K562 (cell line): Measurements from ENCODE around the gene HSP90AA1. TPM values are rescaled to one million over a fixed set of nuclear protein-coding genes. Genes with fewer than 3 reads are reported as not detected.

Experiments
- ARID2 ChIP-seq: fragments of 450-650 bp; IDR thresholded peaks from 2 replicates; pipeline ENCODE4 v1.6.1; 2017; ENCODE audit warnings: antibody characterized with exemption, mild to moderate bottlenecking
- DNMT1 ChIP-seq: fragments of 450-650 bp; IDR thresholded peaks from 2 replicates; pipeline ENCODE4 v1.6.1; 2016; ENCODE audit warnings: antibody characterized with exemption, mild to moderate bottlenecking
- ELF1 ChIP-seq: fragments of 200-800 bp; sonication (Bioruptor generic); IDR thresholded peaks from 2 replicates; pipeline ENCODE4 v1.6.1; 2016; ENCODE audit warnings: missing genetic modification characterization, missing compliant biosample characterization
- L3MBTL2 ChIP-seq: fragments of 450-650 bp; IDR thresholded peaks from 2 replicates; pipeline ENCODE4 v1.6.1; 2016; ENCODE audit warnings: mild to moderate bottlenecking, moderate library complexity
- LEF1 ChIP-seq: fragments of 450-650 bp; IDR thresholded peaks from 2 replicates; pipeline ENCODE4 v1.6.1; 2016; ENCODE audit warnings: mild to moderate bottlenecking
- NR2C1 ChIP-seq, 2 experiments: fragments of 450-650 bp; IDR thresholded peaks; 2 replicates each; pipeline ENCODE4 v1.6.1; 2017; ENCODE audit warnings: mild to moderate bottlenecking in 2 of 2, antibody characterized with exemption in 1 of 2, inconsistent platforms in 1 of 2, missing compliant biosample characterization in 1 of 2, missing genetic modification characterization in 1 of 2
- NRF1 ChIP-seq, 2 experiments: fragments of 450-650 bp; IDR thresholded peaks in 1 of 2; conservative IDR thresholded peaks in 1 of 2; 2 replicates each; pipeline ENCODE4 v1.6.1; 2014; ENCODE audit warnings: mild to moderate bottlenecking in 2 of 2
- REST ChIP-seq, 2 experiments: fragments of 450-650 bp; formaldehyde crosslinking in 1 of 2; IDR thresholded peaks; 2 replicates each; pipeline versions ENCODE4 v1.4.0 to v1.6.1; 2014 to 2020; ENCODE audit warnings: mild to moderate bottlenecking in 2 of 2, borderline replicate concordance in 1 of 2, low read depth in 1 of 2
- SMC3 ChIP-seq: conservative IDR thresholded peaks from 2 replicates; pipeline ENCODE4 v1.6.1; 2011; ENCODE audit warnings: low read depth, low read length, improper control_type of control experiment; ENCODE audit not compliant: insufficient read depth
- SRF ChIP-seq, 2 experiments: fragments of 250-450, 450-650 bp in 1 of 2; sonication (Bioruptor Pico) in 1 of 2; sonication (generic) in 1 of 2; formaldehyde crosslinking; IDR thresholded peaks; 2 replicates each; pipeline versions ENCODE4 v1.5.0 to v1.5.1; 2020 to 2022; ENCODE audit warnings: mild to moderate bottlenecking in 1 of 2, missing genetic modification reagents in 1 of 2
- TARDBP ChIP-seq: fragments of 450-650 bp; IDR thresholded peaks from 2 replicates; pipeline ENCODE4 v1.6.1; 2016
- ZMIZ1 ChIP-seq, 2 experiments: fragments of 150-350 bp in 1 of 2; IDR thresholded peaks; 2 replicates each; pipeline ENCODE4 v1.6.1; 2012 to 2016; ENCODE audit warnings: low read depth in 2 of 2, low read length in 2 of 2, mild to moderate bottlenecking in 1 of 2, moderate library complexity in 1 of 2
- polyA plus RNA-seq, 8 experiments: library from polyadenylated mRNA; depleted of rRNA in 4 of 8; stranded (reverse) in 5 of 8; unstranded in 3 of 8; fragments of >200 nt; fragmentation: Nextera tagmentation in 2 of 8; fragmentation: Illumina TruSeq in 1 of 8; extraction: Ambion mirVana in 2 of 8; extraction: Trizol in 1 of 8; gene quantifications; 2 replicates each; pipeline versions ENCODE4 v1.2.1 to v1.2.3, GENCODE V29; 2011 to 2014; ENCODE audit warnings: inconsistent platforms in 1 of 8, missing spikeins in 1 of 8
- total RNA-seq, 7 experiments: library from RNA; depleted of rRNA in 6 of 7; stranded (reverse); fragments of >200 nt in 6 of 7; fragmentation: Illumina TruSeq in 2 of 7; extraction: Trizol in 2 of 7; gene quantifications; 2 replicates each; pipeline versions ENCODE4 v1.2.1 to v1.2.3, GENCODE V29; 2011 to 2021; ENCODE audit warnings: low replicate concordance in 1 of 7
- TF ChIP-seq, protein P1 (sequence below), 3 experiments: IDR thresholded peaks in 2 of 3; conservative IDR thresholded peaks in 1 of 3; 2 replicates each; pipeline ENCODE4 v1.5.1; 2011 to 2012; ENCODE audit warnings: low read length in 3 of 3, mild to moderate bottlenecking in 3 of 3, control low read depth in 2 of 3, improper control_type of control experiment in 1 of 3, inconsistent platforms in 1 of 3, low read depth in 1 of 3, mixed read lengths in 1 of 3, moderate library complexity in 1 of 3; ENCODE audit not compliant: insufficient read depth in 2 of 3

Gene HSP90AA1
- total and polyA plus RNA-seq, 9 of the 15 experiments (the other 6 are each of a cell fraction or from before 2014, with no cell fraction given) = 377 to 1,731 (median 879) TPM

DNA sequence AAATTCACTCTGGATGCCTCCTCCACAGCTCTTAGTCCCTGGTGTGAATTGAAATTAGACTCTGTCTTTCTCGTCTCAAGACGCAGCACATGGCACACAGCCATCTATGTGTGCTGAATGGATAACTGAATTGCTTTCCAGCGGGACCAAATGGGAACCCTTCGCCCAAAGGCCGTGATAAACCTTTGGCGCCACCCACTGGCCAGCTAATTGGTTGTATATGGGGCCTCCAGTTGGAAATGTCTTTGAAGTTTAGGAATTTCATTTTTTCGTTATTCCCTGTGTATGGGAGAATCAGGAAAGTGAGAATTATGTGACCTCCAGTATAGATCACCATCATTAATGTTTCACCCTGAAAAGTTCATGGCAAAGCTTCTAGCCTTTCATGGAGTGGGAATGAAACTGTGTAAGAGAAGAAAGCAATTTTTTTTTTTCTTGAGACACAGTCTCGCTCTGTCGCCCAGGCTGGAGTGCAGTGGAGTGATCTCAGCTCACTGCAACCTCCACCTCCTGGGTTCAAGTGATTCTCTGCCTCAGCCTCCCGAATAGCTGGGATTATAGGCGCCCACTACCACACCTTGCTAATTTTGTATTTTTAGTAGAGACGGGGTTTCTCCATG lies 9.8 kb upstream of the HSP90AA1 start (continued):
- TF ChIP-seq SMC3 = peak; percentile 50
- TF ChIP-seq L3MBTL2 = 0 out of 2 replicates have a peak, but pooled peaks have one; percentile 17
- TF ChIP-seq LEF1 = peak; percentile 76; the same call in 1 of the 2 replicates
- peak; percentile 76 for TF ChIP-seq REST (IDR thresholded peaks at IDR 0.05; ENCODE audit: borderline replicate concordance)
- no peak for TF ChIP-seq REST (CRISPR knock-in tag; IDR thresholded peaks at IDR 0.05; ENCODE audit: low read depth)
- no peak for TF ChIP-seq DNMT1
- TF ChIP-seq ELF1 = no peak
- TF ChIP-seq NR2C1 (IDR thresholded peaks at IDR 0.05) = no peak
- TF ChIP-seq NR2C1 (tag; IDR thresholded peaks at IDR 0.05) = no peak
- TF ChIP-seq, protein P1, sequence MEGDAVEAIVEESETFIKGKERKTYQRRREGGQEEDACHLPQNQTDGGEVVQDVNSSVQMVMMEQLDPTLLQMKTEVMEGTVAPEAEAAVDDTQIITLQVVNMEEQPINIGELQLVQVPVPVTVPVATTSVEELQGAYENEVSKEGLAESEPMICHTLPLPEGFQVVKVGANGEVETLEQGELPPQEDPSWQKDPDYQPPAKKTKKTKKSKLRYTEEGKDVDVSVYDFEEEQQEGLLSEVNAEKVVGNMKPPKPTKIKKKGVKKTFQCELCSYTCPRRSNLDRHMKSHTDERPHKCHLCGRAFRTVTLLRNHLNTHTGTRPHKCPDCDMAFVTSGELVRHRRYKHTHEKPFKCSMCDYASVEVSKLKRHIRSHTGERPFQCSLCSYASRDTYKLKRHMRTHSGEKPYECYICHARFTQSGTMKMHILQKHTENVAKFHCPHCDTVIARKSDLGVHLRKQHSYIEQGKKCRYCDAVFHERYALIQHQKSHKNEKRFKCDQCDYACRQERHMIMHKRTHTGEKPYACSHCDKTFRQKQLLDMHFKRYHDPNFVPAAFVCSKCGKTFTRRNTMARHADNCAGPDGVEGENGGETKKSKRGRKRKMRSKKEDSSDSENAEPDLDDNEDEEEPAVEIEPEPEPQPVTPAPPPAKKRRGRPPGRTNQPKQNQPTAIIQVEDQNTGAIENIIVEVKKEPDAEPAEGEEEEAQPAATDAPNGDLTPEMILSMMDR (IDR thresholded peaks at IDR 0.05 in 2 of 3, conservative IDR thresholded peaks at IDR 0.05 in 1 of 3; ENCODE audit: insufficient read depth in 2 of 3, low read depth in 1 of 3, low read length in 3 of 3) = peak; percentile 79 to 90 (median 87)
- no peak for TF ChIP-seq ZMIZ1 (IDR thresholded peaks at IDR 0.05; ENCODE audit: low read depth in 2 of 2, low read length in 2 of 2)
- 0 out of 4 replicates have a peak, but pooled peaks of 1 of the 2 experiments have one; percentile 8 for TF ChIP-seq NRF1 (conservative IDR thresholded peaks at IDR 0.05 in 1 of 2, IDR thresholded peaks at IDR 0.05 in 1 of 2)
- peak; percentile 55; the same call in 1 of the 2 replicates for TF ChIP-seq ARID2
- 0 out of 2 replicates have a peak, but pooled peaks have one; percentile 19 for TF ChIP-seq TARDBP
- 0 out of 4 replicates have a peak, but pooled peaks of 1 of the 2 experiments have one; percentile 26 for TF ChIP-seq SRF (CRISPR knock-in tag; IDR thresholded peaks at IDR 0.05)
